Globus pallidus (tissue), 1 donor: ENCODE results near the gene MAP4K5.
"Not testable (repeated sequence)": the region's sequence is repeated elsewhere in the genome, so short reads cannot be mapped to it uniquely, and the experiment has no call there.

ENCODE experiments used
- DNase-seq: peaks from one replicate; pipeline ENCODE4 v3.0.0-alpha.2; 2015; ENCODE audit warnings: low spot score

MAP4K5 gene

GRCh38 chr14:50532502-50533240 lies at the start of gene MAP4K5:
Gene MAP4K5, minus strand, starts transcription at chr14:50532569. Its CDS starts 520 bp downstream, at chr14:50532049.
- DNase-seq, result peak; percentile 93

GRCh38 chr14:50578433-50578832 lies 46.1 kb upstream of the MAP4K5 start:
- no peak for DNase-seq

DNA sequence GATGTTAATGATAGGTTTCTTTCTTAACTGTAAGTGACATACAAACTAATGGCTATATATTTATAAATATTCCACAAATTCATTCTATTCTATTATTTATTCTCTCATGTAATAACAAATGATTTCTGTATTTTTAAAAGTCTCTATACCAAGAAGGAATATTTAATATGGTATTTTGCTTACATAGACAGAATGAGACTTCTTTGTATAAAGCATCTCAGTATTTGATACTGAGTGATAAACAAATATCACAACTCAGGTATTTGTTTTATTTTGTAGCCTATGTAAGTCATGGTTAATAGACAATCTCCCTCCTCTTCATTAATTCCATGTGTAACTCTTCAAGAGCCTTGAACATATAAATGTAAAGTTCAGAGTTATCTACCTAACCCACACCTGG lies 45.6 kb upstream of the MAP4K5 start:
- no peak for DNase-seq

- no peak for DNase-seq
Measured at GRCh38 chr14:50575769-50576168, 43.4 kb upstream of the MAP4K5 start.

GRCh38 chr14:50573862-50574261 lies 41.5 kb upstream of the MAP4K5 start:
- no peak for DNase-seq

DNA sequence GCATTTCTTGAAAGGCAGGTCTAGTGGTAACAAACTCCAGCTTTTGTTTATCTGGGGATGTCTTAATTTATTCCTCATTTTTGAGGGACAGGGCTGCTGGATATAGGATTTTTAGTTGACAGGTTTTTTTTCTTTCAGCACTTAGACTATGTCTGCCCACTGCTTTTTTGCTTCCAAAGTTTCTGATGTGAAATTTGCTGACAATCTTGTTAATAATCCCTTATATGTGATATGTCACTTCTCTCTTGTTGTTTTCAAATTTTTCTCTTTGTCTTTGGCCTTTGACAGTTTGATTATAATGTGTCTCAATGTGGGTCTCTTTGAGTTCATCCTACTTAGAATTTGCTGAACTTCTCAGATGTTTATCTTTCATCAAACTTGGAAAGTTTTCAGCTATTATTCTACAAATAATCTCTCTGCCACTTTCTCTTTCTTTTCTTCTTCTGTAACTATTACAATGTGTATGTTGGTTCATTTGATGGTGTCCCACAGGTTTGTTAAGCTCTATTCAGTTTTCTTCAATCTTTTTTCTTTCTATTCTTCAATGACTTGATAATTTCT lies 37.4 kb upstream of the MAP4K5 start:
- DNase-seq, result no peak

GRCh38 chr14:50562841-50563240 lies 30.5 kb upstream of the MAP4K5 start:
- DNase-seq, result no peak

DNA sequence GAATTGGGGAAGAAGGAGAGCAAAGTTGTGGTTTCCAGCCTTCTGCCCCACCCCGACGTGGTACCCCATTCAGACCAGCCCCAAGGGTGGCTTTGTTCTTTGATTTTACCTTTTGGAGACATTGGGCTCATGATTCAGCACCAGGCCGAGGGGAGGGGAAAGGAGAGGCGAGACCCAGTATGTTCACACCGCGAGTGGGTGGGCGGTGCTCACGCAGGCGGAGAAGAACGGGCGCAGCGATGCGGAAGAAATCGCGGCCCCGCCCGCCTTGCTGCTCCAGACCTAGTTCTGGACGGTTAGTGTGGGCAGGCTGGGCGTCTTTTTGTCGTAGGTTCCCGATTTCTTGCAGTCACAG lies 28.5 kb upstream of the MAP4K5 start:
- peak; percentile 81 for DNase-seq

- peak; percentile 84 for DNase-seq
Measured at GRCh38 chr14:50559990-50560930, 27.9 kb upstream of the MAP4K5 start, which contains the start of gene ATL1. Gene ATL1, plus strand, starts transcription at chr14:50560145. Its CDS starts 121 bp downstream, at chr14:50560266.

DNA sequence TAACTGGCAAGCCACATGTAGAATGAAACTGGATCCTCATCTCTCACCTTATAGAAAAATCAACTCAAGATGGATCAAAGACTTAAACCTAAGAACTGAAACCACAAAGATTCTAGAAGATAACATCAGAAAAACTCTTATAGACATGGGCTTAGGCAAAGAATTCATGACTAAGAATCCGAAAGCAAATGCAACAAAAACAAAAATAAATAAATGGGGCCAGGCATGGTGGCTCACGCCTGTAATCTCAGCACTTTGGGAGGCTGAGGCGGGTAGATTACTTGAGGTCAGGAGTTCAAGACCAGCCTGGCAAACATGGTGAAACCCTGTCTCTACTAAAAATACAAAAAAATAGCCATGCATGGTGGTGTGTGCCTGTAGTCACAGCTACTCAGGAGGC lies 20.4 kb upstream of the MAP4K5 start:
- DNase-seq, result not testable (repeated sequence)

- no peak for DNase-seq
Measured at GRCh38 chr14:50551877-50552276, 19.5 kb upstream of the MAP4K5 start.

- no peak for DNase-seq
Measured at GRCh38 chr14:50550294-50550693, 17.9 kb upstream of the MAP4K5 start.

DNA sequence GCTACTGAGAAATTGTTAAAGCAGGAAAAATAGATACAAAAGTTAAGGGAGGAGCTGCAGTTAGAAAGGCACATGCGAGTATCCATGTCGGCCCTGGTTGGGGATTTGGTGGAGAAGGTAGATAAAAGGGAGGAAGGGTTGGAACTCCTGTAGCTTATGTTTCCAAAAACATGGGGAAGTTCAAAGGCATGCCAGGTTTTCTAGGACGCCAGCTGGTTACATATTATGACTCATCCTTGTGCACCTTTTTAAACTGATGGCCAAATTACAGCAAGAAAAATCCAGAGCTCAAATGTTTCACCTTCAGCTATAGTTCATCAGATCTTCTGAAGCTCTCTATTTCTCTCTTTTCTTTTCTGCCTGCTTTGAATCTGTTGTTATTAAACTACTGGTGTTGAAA lies 13.2 kb upstream of the MAP4K5 start:
- DNase-seq, result no peak

GRCh38 chr14:50544911-50545310 lies 12.5 kb upstream of the MAP4K5 start:
- DNase-seq, result no peak

DNA sequence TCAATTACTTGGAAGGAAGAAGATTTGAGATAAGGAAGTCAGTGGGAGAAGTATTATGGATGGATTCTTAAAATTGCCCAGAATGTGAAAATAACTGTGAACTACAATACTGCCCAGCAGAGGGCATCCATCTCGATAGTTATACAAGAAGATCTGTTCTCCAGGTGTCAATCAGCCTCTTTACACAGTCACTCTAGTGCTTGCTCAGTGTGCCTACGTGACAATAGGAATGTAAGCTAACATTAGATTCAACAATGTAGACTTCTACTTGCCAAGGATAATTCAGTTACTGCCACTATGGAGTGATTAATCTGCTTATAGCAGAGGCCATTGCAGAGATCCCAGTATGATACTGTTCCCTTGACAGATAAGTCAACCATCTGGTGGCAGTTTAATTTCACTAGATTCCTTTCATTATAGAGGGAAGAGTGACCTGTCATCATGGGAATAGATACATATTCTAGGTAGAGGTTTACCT lies 10.6 kb upstream of the MAP4K5 start:
- peak; percentile 63 for DNase-seq

GRCh38 chr14:50541159-50541567 lies 8.8 kb upstream of the MAP4K5 start:
- DNase-seq, result no peak

GRCh38 chr14:50539051-50539450 lies 6.7 kb upstream of the MAP4K5 start:
- no peak for DNase-seq

- DNase-seq, result not testable (repeated sequence)
Measured at GRCh38 chr14:50538034-50538433, 5.7 kb upstream of the MAP4K5 start.

- no peak for DNase-seq
Measured at GRCh38 chr14:50534997-50535396, 2.6 kb upstream of the MAP4K5 start.

DNA sequence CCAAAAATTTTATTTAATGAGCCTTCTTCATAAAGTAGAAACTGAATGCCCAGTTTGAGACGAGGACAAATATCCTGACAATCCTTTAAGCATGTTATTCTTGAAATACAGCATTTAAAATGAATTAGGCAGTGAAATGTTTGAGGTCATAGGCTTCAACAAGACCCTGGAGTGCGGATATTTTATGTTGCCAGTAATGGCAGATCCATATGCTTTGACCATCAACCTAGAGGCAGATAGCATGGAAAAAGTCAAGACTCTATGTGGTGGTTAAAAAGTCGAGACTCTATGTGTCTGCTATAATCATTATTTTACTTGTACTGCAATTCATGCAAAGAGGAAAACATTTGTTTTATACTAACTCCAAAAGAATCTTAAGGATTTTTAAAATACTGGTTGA lies 2.0 kb upstream of the MAP4K5 start:
- no peak for DNase-seq

DNA sequence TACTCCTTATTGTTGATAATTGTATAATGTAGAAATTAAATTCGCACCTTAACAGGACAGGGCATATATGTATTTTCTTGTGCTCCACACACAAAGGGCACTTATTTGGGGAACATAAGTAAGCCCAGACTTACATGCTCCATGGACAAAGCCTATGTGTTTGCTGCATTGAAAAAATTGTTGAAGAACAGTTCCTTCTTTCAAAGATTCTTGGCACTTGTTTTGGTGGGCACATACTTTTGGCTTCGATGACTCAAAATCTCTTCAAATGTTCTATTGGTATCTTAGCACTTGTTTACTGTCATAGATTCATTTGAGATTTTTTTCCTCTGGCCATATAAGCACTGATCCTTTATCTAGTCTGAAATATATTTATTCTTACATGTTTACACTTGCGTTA lies 1.4 kb upstream of the MAP4K5 start:
- peak; percentile 93 for DNase-seq

DNA sequence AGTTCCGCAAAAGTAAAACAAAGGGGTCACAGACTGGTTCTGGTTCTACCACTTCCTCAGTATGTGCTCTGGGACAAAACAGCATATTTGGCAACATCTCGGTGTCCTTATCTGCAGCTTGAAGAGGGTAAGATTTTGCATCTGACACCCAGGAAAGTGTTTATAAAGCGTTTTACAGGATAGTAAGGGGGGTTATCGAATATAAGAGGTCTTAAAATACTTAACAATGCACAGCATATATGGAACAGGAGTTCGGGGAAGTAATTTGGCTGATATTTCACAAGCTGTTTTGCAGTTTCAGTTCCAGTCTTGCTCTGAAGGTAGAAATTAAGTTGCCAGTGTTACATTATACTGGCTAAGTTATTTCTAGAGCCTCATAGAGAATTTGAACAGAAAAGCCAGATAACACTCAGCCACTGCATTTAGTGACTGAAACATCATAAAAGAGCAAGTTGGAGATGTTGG lies 904 bp upstream of the MAP4K5 start:
- DNase-seq, result no peak
